HEK293 (cell line): ENCODE results near the gene HES1.

Source experiments
- AEBP2 ChIP-seq: fragments of 450-650 bp; formaldehyde crosslinking; IDR thresholded peaks from 2 replicates; pipeline ENCODE4 v1.5.1; 2016; ENCODE audit warnings: missing biosample characterization, missing genetic modification characterization, borderline replicate concordance
- BCL11A ChIP-seq: fragments of 450-650 bp; formaldehyde crosslinking; IDR thresholded peaks from 2 replicates; pipeline ENCODE4 v1.5.1; 2016; ENCODE audit warnings: low read depth, missing biosample characterization, missing genetic modification characterization
- KLF7 ChIP-seq: fragments of 450-650 bp; formaldehyde crosslinking; IDR thresholded peaks from 2 replicates; pipeline ENCODE4 v1.5.1; 2016; ENCODE audit warnings: missing biosample characterization, missing genetic modification characterization, borderline replicate concordance
- KLF9 ChIP-seq: fragments of 450-650 bp; formaldehyde crosslinking; IDR thresholded peaks from 2 replicates; pipeline ENCODE4 v1.5.1; 2016; ENCODE audit warnings: missing biosample characterization, missing genetic modification characterization, low read depth
- PRDM10 ChIP-seq: fragments of 450-650 bp; formaldehyde crosslinking; IDR thresholded peaks from 2 replicates; pipeline ENCODE4 v1.5.1; 2016; ENCODE audit warnings: missing biosample characterization, missing genetic modification characterization
- PRDM4 ChIP-seq: fragments of 450-650 bp; formaldehyde crosslinking; IDR thresholded peaks from 2 replicates; pipeline ENCODE4 v1.5.1; 2017; ENCODE audit warnings: missing biosample characterization, missing genetic modification characterization
- TRIM28 ChIP-seq: IDR thresholded peaks from 2 replicates; pipeline ENCODE4 v1.6.1; 2011; ENCODE audit warnings: low read length, control low read depth, borderline replicate concordance
- ZBTB6 ChIP-seq: fragments of 450-650 bp; formaldehyde crosslinking; IDR thresholded peaks from 2 replicates; pipeline ENCODE4 v1.5.1; 2017; ENCODE audit warnings: missing biosample characterization, missing genetic modification characterization
- ZNF121 ChIP-seq: fragments of 450-650 bp; formaldehyde crosslinking; IDR thresholded peaks from 2 replicates; pipeline ENCODE4 v1.5.1; 2016; ENCODE audit warnings: missing biosample characterization, missing genetic modification characterization
- ZNF146 ChIP-seq: fragments of 450-650 bp; formaldehyde crosslinking; IDR thresholded peaks from 2 replicates; pipeline ENCODE4 v1.5.1; 2016; ENCODE audit warnings: missing biosample characterization, missing genetic modification characterization
- ZNF155 ChIP-seq: fragments of 450-650 bp; formaldehyde crosslinking; IDR thresholded peaks from 2 replicates; pipeline ENCODE4 v1.5.1; 2016; ENCODE audit warnings: missing biosample characterization, missing genetic modification characterization
- ZNF2 ChIP-seq: fragments of 450-650 bp; formaldehyde crosslinking; IDR thresholded peaks from 2 replicates; pipeline ENCODE4 v1.5.1; 2016; ENCODE audit warnings: missing biosample characterization, missing genetic modification characterization
- ZNF211 ChIP-seq: fragments of 450-650 bp; formaldehyde crosslinking; IDR thresholded peaks from 2 replicates; pipeline ENCODE4 v1.5.1; 2016; ENCODE audit warnings: low read depth, missing biosample characterization, missing genetic modification characterization
- ZNF239 ChIP-seq: fragments of 450-650 bp; formaldehyde crosslinking; IDR thresholded peaks from 2 replicates; pipeline ENCODE4 v1.5.1; 2016; ENCODE audit warnings: missing biosample characterization, missing genetic modification characterization
- ZNF26 ChIP-seq: fragments of 450-650 bp; formaldehyde crosslinking; IDR thresholded peaks from 2 replicates; pipeline ENCODE4 v1.5.1; 2016; ENCODE audit warnings: missing biosample characterization, missing genetic modification characterization
- ZNF280D ChIP-seq: fragments of 450-650 bp; formaldehyde crosslinking; IDR thresholded peaks from 2 replicates; pipeline ENCODE4 v1.5.1; 2016; ENCODE audit warnings: missing biosample characterization, missing genetic modification characterization
- ZNF324 ChIP-seq: fragments of 450-650 bp; formaldehyde crosslinking; IDR thresholded peaks from 2 replicates; pipeline ENCODE4 v1.5.1; 2016; ENCODE audit warnings: missing biosample characterization, missing genetic modification characterization
- ZNF426 ChIP-seq: fragments of 450-650 bp; formaldehyde crosslinking; IDR thresholded peaks from 2 replicates; pipeline ENCODE4 v1.5.1; 2017; ENCODE audit warnings: missing biosample characterization, missing genetic modification characterization, mild to moderate bottlenecking, inconsistent platforms, moderate library complexity
- ZNF449 ChIP-seq: fragments of 450-650 bp; formaldehyde crosslinking; IDR thresholded peaks from 2 replicates; pipeline ENCODE4 v1.5.1; 2017; ENCODE audit warnings: missing biosample characterization, mild to moderate bottlenecking, missing genetic modification characterization, moderate library complexity
- ZNF530 ChIP-seq: fragments of 450-650 bp; formaldehyde crosslinking; IDR thresholded peaks from 2 replicates; pipeline ENCODE4 v1.5.1; 2016; ENCODE audit warnings: low read depth, missing biosample characterization, missing genetic modification characterization
- ZNF571 ChIP-seq: fragments of 450-650 bp; formaldehyde crosslinking; IDR thresholded peaks from 2 replicates; pipeline ENCODE4 v1.5.0; 2017; ENCODE audit warnings: missing biosample characterization, missing genetic modification characterization
- ZNF585B ChIP-seq: fragments of 450-650 bp; formaldehyde crosslinking; IDR thresholded peaks from 2 replicates; pipeline ENCODE4 v1.5.1; 2016; ENCODE audit warnings: missing biosample characterization, missing genetic modification characterization
- ZNF621 ChIP-seq: fragments of 450-650 bp; formaldehyde crosslinking; IDR thresholded peaks from 2 replicates; pipeline ENCODE4 v1.5.1; 2017; ENCODE audit warnings: missing biosample characterization, missing genetic modification characterization
- ZNF843 ChIP-seq: fragments of 450-650 bp; formaldehyde crosslinking; IDR thresholded peaks from 2 replicates; pipeline ENCODE4 v1.5.1; 2016; ENCODE audit warnings: missing biosample characterization, missing genetic modification characterization

HES1 gene

GRCh38 chr3:194134757-194135515 lies 1.0 kb upstream of the HES1 start (continued):
- no peak for TF ChIP-seq ZNF530
- peak; percentile 99 for TF ChIP-seq BCL11A (tag by site-specific recombination)
- no peak for TF ChIP-seq AEBP2 (tag by site-specific recombination)
- no peak for TF ChIP-seq ZNF621 (tag by site-specific recombination)
- no peak for TF ChIP-seq ZNF571 (tag by site-specific recombination)
- peak; percentile 95 for TF ChIP-seq ZNF2 (tag by site-specific recombination)
- no peak for TF ChIP-seq ZNF239
- TF ChIP-seq ZNF585B (tag by site-specific recombination), result no peak
- TF ChIP-seq ZNF449 (tag by site-specific recombination), result peak; percentile 95
- TF ChIP-seq ZNF26 (tag by site-specific recombination), result no peak
- no peak for TF ChIP-seq ZNF426 (tag by site-specific recombination)
- TF ChIP-seq ZNF324 (tag by site-specific recombination), result peak; percentile 97
- TF ChIP-seq TRIM28, result no peak
- no peak for TF ChIP-seq ZNF211 (tag by site-specific recombination)
- TF ChIP-seq ZBTB6 (tag by site-specific recombination), result peak; percentile 86
- peak; percentile 92 for TF ChIP-seq PRDM10 (tag by site-specific recombination)
- TF ChIP-seq ZNF155 (tag by site-specific recombination), result no peak
- peak; percentile 97 for TF ChIP-seq KLF9 (tag by site-specific recombination)
- no peak; the same call in none of the 2 replicates for TF ChIP-seq ZNF121 (tag by site-specific recombination)
- peak; percentile 86 for TF ChIP-seq ZNF146 (tag by site-specific recombination)
- TF ChIP-seq ZNF280D (tag by site-specific recombination), result peak; percentile 47; the same call in 1 of the 2 replicates
- peak; percentile 99 for TF ChIP-seq ZNF843 (tag by site-specific recombination)
- peak; percentile 99 for TF ChIP-seq PRDM4
- peak; percentile 100 for TF ChIP-seq KLF7
